AG10803 (cell line): ENCODE data around the gene TMPRSS12.

Experiments used
- DNase-seq: peaks from one replicate; pipeline ENCODE4 v3.0.0; 2010; ENCODE audit warnings: low read depth
- H3K4me3 ChIP-seq: 2 replicates; pipeline ENCODE4 v1.5.1; 2011; ENCODE audit warnings: mild to moderate bottlenecking, low read length, control low read depth
- TF ChIP-seq, protein P1 (sequence below): conservative IDR thresholded peaks from 2 replicates; pipeline ENCODE4 v1.5.1; 2011; ENCODE audit warnings: mild to moderate bottlenecking, low read length, control low read depth, inconsistent platforms

TMPRSS12 gene

DNA sequence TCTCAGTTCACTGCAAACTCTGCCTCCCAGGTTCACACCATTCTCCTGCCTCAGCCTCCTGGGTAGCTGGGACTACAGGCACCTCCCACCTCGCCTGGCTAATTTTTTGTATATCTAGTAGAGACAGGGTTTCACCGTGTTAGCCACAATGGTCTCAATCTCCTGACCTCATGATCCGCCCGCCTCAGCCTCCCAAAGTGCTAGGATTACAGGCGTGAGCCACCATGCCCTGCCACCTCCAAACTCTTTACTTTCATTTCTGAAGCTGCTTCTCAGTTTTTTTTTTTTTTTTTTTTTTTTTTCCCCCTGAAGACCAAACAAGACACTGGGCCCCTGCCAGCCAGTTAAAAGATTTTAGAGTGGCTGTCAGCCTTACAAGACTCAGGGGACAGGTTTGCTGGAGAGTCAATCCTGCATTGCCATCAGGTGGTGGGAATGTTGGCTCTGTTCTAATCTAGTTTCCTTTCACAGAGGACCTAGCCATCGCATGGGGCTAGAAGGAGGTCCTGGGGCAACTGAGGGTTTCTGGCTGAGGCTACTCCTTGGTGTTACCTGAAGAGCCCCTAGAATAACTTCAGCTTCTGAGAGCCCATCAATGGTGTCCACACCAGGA lies 72.3 kb downstream of the TMPRSS12 start:
- DNase-seq, result no peak
- H3K4me3 ChIP-seq, result no peak overlapping the region
- TF ChIP-seq, protein P1, sequence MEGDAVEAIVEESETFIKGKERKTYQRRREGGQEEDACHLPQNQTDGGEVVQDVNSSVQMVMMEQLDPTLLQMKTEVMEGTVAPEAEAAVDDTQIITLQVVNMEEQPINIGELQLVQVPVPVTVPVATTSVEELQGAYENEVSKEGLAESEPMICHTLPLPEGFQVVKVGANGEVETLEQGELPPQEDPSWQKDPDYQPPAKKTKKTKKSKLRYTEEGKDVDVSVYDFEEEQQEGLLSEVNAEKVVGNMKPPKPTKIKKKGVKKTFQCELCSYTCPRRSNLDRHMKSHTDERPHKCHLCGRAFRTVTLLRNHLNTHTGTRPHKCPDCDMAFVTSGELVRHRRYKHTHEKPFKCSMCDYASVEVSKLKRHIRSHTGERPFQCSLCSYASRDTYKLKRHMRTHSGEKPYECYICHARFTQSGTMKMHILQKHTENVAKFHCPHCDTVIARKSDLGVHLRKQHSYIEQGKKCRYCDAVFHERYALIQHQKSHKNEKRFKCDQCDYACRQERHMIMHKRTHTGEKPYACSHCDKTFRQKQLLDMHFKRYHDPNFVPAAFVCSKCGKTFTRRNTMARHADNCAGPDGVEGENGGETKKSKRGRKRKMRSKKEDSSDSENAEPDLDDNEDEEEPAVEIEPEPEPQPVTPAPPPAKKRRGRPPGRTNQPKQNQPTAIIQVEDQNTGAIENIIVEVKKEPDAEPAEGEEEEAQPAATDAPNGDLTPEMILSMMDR, result no peak

DNA sequence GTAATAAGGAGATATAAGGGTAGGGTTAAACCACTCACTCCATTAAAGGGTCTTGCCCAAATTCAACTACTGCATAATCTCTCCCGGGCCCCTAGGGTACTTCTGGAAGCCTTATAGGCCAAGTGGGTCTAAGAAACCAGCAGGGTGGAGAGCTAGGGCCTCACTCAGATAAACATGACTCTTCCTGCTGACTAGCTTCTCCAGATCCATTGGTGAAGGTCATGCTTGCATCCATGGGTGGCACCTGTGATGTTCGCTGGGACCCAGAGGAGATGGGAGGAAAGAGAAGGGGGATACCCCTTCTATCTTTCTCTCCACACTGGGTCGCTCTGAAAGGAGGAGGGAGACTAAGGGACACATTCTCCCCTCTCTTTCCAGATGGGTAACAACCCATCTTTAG lies 73.6 kb downstream of the TMPRSS12 start:
- TF ChIP-seq, protein P1, result no peak
- no peak for DNase-seq
- H3K4me3 ChIP-seq, result no peak overlapping the region

DNA sequence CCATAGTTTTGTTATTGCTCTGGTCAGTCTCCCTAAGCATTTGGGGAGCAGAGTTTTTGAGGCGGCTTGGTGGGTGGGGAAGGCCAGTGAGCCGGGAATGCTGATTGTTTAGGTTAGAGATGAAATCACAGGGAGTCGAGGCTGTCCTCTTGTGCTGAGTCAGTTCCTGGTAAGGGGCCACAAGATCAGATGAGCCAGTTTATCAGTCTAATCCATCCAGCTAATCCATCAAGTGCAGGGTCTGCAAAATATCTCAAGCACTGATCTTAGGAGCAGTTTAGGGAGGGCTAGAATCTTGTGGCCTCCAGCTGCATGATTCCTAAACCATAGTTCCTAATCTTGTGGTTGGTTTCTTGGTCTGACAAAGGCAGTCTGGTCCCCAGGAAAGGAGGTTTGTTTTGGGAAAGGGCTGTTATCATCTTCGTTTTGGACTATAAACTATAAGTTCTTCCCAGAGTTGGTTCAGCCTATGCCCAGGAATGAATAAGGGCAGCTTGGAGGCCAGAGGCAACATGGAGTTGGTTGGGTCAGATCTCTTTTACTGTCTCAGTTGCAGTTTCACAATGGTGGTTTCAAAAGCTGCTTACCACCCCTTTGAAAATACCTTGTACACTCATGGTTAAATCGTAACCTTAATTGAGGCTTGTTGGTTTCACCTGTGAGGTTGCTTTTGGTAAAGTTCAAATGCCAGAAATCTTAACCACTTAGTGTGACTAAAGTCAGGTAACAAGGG lies 76.0 kb downstream of the TMPRSS12 start:
- H3K4me3 ChIP-seq, result no peak overlapping the region
- TF ChIP-seq, protein P1, result no peak
- DNase-seq, result no peak

DNA sequence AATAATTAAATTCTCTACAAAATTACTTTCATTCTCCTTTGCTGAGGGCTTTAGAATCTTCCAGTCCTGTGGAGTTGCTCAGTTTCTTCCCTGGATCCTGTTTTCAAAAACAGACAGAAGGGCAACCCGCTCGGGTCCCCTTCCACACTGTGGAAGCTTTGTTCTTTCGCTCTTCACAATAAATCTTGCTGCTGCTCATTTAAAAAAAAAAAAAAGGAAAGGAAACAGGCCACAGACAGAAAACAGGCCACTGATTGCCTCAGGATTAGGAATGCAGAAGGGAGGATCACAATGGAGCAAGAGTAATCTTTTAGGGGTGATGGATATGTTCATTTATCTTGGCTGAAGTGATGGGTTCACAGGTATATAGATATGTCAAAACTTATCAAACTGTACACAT lies 80.1 kb downstream of the TMPRSS12 start:
- no peak overlapping the region for H3K4me3 ChIP-seq
- TF ChIP-seq, protein P1, result no peak
- peak; percentile 65 for DNase-seq

DNA sequence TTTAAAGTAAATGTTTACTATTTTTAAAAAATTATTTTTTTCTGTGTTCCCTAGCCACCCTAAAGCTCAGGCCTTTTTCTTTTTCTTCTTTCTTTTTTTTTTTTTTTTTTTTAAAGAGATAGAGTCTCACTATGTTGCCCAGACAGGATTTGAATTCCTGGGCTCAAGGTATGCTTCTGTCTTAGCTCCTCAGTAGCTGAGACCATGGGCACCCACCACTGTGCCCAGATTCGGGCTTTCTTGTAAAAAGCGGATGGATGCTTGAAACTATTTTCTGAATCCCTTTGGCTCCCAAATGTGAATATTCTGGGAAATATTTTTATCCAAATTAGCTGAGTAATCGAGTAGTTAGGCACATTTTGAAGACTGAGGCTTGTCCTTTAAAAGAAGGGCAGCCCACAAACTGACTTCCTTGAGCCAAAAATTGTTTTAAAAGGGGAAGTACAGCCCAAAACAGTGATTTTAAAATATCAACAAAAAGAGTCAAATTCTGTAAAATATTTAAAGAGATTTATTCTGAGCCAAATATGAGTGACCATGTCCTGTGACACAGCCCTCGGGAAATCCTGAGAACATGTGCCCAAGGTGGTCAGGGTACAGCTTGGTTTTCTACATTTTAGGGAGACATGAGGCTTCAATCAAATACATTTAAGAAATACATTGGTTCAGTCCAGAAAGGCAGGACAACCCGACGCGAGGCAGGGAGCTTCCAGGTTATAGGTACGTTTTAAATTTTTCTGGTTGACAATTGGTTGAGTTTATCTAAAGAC lies 80.8 kb downstream of the TMPRSS12 start:
- TF ChIP-seq, protein P1, result no peak
- peak; percentile 15 for DNase-seq
- H3K4me3 ChIP-seq, result no peak overlapping the region

DNA sequence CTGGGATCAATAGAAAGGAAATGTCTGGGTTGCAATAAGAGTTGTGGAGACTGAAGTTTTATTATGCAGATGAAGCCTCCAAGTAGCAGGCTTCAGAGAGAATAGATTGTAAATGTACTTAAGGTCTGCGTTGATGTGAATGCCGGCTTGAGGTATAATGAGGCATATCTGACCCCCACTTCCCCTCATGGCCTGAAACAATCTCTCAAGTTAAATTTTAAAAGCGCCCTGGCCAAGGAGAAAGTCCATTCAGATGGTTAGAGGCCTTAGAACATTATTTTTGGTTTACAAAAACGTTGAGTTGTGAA lies 81.4 kb downstream of the TMPRSS12 start:
- H3K4me3 ChIP-seq, result peak overlapping the region; percentile 43
- DNase-seq, result no peak
- TF ChIP-seq, protein P1, result no peak
